ENCODE data around the gene RTP1.

DNA sequence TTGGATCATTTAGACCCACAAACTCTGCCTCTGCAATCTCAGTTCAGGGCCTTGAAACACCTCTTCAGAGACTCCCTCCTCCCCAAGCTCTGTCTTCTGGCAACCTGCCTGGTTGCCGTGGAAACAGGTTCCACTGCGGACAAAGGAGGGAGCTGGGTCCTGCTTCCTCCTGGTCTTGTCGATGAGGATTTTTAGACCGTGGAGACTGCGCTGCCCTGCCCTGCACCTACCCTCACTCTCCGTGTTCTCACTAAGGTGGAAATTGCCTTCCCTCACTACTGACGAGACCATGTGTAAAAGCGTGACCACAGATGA is at the start of gene RTP1:
- TF ChIP-seq, protein P1, sequence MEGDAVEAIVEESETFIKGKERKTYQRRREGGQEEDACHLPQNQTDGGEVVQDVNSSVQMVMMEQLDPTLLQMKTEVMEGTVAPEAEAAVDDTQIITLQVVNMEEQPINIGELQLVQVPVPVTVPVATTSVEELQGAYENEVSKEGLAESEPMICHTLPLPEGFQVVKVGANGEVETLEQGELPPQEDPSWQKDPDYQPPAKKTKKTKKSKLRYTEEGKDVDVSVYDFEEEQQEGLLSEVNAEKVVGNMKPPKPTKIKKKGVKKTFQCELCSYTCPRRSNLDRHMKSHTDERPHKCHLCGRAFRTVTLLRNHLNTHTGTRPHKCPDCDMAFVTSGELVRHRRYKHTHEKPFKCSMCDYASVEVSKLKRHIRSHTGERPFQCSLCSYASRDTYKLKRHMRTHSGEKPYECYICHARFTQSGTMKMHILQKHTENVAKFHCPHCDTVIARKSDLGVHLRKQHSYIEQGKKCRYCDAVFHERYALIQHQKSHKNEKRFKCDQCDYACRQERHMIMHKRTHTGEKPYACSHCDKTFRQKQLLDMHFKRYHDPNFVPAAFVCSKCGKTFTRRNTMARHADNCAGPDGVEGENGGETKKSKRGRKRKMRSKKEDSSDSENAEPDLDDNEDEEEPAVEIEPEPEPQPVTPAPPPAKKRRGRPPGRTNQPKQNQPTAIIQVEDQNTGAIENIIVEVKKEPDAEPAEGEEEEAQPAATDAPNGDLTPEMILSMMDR (conservative IDR thresholded peaks at IDR 0.05; ENCODE audit: low read length): no peak
- TF ChIP-seq EZH2phosphoT487 (IDR thresholded peaks at IDR 0.05; ENCODE audit: borderline replicate concordance, low read depth, low read length): no peak
